NCI-H146 treated with DMSO at 0.1 percent for 48 hours (cell line): ENCODE data around the gene GPR35.
A peak's percentile ranks its signal among the peaks of the same experiment; 100 is the strongest.
"Not testable (repeated sequence)": the region's sequence is repeated elsewhere in the genome, so short reads cannot be mapped to it uniquely, and the experiment has no call there.

Experiments
- DNase-seq: peaks from one replicate; lab custom pipeline; 2025; ENCODE audit not compliant: unreplicated experiment; lab: John Stamatoyannopoulos, UW

GPR35 gene

DNA sequence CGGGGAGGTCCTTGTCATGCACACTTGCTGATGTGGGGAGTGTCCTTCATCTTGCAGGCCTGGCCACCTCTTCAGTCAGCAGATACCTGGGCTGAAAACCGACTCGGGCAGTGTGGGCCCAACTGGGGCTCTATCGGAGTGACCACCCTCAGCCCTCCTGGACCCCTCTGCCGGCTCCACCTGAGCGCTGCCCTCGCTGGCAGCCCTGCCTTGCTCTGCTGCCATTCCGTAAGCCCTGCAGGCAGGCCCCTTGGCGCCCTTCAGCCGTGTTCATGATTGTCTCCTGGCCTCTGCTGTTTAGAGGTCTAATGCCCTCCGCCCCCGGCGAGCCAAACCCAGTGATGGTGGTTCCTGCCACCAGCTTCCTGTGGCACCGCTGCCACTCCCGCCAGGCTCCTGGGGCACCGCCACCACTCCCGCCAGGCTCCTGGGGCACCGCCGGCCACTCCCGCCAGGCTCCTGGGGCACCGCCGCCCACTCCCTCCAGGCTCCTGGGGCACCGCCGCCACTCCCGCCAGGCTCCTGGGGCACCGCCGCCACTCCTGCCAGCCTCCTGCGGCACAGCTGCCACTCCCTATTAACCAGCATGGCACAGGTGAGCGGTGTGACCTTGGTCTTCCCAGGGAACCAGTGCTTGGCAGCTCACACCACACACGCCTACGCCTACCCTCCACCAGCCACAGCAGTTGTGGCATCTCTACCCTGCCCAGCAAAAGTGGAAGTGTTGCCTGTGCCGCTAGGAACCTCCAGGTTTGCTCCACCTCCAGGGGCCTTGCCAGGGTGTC lies 22.8 kb upstream of the GPR35 start:
- DNase-seq = no peak

- no peak for DNase-seq
These were observed 22.0 kb upstream of the GPR35 start for GRCh38 chr2:240603081-240603835.

- no peak for DNase-seq
These were observed 21.4 kb upstream of the GPR35 start for GRCh38 chr2:240603846-240604245.

DNA sequence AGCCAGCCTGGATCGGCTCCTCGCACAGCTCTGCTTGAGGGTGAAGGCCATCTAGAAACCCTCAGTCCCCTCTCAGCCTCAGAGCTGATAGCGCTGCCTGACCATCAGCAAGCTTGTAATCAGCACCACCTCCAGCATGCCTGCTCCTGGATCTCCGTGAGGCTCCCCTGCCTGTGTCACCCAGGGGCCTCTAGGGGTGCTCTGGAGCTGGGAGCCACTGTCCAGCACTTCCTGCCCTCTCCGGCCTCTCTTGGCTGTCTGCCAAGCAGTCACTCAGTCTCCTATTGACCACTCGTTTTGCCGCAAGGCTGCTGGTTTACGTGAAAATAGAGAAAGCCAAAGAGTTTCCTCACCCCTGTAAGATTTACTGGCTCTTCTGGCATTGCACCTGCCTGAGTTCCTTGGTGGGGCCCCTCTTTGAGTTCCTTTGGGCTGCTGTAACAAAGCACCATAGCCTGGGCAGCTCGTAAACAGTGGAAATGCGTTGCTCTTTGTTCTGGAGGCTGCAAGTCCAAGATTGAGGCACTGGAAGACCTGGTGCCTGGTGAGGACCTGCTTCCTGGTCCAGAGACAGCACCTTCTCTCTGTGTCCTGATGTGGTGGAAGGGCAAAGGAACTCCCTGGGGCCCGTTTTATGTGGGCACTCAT lies 20.9 kb upstream of the GPR35 start:
- DNase-seq = peak; percentile 79

DNA sequence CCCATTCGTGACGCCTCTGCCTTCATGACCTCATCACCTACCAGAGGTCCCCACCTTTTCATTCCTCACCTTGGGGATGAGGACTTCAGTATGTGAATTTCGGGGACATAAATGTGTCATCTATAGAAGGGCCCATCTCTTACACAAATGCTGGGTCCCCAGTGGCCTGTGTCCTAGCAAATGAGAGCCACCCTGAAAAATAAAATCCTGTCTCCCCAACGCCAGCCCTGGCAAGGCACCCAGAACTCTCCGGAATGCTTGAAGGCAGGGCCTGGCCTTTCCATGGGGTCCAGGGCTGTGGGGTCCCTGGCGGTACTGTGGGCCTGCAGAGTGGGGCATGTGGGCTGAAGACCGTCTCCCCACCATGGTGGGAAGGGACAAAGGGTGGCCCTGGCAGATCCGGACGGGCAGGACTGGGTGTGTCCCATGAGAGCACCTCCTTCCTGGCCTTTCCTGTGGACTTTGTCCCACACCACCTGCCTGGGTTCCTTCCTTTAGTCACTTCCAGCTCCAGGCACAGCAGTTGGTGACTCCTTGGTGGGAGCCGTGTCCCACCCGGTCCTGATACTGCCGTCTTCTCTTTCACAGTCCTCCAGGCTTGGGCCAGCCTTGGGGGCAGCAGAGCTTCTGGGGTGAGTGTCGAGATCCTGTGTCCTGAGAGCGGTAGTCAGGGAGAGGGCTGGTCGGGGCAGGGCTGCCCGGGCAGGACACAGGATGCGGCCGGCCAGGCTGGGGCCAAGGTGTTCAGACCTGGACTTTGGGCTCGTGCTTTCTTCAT lies 20.2 kb upstream of the GPR35 start:
- DNase-seq = no peak

DNA sequence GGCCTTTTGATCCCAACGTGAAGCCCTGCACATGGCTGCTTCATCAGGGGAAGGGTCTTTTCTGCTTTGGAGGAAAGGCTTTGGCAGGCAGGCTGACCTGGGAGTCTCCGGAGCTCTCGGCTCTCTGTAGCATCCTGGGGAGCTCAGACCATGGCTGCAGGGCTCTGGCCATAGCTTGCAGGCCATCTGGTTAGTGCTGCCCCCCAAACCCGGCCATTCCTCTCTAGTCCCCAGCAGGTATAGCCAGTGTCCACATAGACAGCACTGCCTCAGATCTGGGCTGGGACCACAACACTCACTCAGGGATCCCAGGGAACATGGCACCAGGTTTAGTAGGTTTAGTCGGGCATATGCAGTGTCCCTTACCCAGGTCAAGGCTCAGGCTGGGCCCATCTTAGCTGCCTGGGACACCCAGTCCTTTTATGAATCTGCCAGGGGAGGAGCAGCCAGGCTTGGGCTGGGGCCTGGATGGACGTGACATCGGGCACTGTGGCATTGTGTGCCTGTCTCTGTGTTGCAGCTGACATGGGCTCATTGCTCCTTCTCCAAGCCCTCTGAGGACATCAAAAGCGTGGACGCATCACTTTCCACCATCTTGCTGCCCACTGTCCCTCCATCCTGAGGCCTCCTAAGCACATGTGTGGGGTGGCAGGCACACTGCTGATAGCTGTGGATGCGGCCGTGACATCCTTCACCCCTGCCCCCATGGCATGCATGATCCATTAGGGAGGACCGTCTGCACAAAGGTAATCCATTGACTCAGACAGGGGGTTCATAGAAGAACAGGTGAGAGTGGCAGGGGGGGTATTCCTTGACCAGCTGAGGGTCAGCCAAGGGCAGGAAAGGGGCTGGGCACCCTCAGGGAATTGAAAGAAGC lies 19.2 kb upstream of the GPR35 start:
- DNase-seq = no peak

GRCh38 chr2:240611601-240612210 lies 13.6 kb upstream of the GPR35 start:
- no peak for DNase-seq

GRCh38 chr2:240613781-240614180 lies 11.5 kb upstream of the GPR35 start:
- no peak for DNase-seq

DNA sequence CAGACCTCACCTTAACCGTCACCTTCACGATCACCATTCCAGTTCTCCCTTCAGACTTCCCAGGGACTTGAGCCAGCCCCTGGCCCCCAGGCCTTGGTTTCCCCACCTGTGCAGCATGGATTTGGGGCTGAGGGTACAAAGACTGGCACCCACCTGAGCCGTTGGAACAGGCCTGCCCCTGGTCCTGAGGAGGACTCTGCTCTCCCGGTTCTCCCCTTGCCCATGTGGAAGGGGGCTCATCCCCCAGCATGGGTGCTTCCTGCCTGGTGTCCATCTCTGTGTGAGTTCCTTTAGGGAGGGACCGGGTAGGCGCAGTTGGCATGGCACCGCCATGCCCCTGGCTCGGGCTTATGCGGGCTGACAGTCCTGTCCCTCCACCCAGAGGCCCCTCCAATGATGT lies 10.9 kb upstream of the GPR35 start:
- no peak for DNase-seq

- no peak for DNase-seq
These were observed 9.9 kb upstream of the GPR35 start for GRCh38 chr2:240615396-240615795.

DNA sequence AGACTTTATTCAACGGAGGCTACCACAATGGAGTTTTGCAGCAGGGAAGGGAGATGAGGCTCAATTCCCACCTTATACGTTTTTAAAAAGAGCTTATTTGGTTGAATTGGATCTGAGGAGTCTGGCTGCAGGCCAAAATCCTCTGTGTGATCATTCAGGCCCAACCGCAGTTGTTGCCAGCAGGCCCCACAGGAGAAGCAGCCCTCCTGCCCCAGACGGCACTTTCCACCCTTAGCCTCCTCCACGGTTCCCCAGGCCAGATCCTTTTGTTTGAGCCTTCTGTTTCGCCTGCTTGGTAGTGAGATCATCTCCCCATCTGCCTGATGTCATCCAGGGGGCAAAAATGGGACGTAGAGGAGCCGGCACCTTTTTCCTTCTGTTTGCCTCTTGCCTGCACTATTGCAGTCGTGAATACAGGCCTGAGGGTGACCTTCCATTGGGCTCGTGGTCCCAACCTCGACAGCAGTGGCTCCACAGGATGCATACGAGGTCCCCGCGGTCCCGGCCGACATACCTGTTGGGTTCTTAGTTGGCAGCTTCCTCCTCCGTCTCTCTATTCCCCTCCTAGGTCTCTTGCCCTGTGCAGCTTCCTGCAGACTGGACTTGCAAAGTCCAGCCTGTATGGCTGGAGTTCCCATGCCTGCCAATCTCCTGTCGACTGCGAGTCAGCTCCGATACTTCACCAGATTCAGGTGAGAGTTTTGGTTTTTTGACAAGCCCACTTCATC lies 9.3 kb upstream of the GPR35 start:
- no peak for DNase-seq

GRCh38 chr2:240616860-240617666 lies 8.2 kb upstream of the GPR35 start:
- DNase-seq = not testable (repeated sequence)

DNA sequence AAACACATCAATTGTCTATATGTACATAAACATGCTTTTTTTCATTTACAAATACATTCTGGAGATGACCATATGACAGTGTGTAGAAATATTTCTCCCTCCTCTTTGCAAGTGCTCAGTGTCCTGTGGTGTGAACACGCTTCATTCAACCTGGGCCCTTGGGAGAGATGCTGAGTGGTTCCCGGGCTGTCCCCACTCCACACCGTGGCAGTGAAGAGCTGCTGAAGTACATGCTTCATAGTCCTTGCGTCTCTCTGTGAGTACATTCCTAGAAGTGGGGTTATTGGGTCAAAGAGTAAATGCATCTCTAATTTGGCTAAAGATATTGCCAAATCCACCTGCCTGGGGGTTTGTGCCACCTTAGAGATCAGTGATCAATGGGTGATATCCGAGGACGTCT lies 6.5 kb upstream of the GPR35 start:
- DNase-seq = no peak

DNA sequence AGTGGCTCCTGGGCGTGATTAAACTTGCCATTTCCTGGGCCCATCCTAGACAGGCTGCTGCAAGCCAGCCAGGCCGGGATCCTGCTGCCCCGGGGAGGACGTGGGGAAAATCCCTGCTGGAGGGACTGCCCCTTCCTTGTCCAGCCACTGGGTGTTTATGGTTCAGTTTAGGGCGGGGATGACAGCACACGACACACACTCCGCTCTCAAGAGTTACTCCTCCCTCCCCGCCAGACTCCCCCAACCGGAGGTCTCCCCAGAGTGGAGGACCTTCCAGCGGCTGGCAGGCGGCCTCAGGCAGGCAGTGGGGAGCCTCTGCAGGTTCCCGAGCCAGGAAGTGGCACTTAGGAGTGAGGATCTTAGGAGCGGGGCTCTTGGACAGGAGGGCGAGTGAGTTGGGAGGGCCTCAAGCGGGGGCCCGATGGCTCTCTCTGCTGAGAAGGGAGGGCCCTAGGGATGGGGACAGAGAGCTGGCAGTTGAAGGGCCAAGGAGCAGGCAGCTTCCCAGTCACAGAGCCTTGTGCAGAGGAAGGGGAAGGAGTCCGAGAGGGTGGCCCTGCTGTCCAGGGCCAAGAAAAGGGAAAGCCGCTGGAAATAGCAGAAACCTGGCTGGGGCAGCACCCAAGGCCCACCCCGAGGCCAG lies 5.7 kb upstream of the GPR35 start:
- DNase-seq = no peak

DNA sequence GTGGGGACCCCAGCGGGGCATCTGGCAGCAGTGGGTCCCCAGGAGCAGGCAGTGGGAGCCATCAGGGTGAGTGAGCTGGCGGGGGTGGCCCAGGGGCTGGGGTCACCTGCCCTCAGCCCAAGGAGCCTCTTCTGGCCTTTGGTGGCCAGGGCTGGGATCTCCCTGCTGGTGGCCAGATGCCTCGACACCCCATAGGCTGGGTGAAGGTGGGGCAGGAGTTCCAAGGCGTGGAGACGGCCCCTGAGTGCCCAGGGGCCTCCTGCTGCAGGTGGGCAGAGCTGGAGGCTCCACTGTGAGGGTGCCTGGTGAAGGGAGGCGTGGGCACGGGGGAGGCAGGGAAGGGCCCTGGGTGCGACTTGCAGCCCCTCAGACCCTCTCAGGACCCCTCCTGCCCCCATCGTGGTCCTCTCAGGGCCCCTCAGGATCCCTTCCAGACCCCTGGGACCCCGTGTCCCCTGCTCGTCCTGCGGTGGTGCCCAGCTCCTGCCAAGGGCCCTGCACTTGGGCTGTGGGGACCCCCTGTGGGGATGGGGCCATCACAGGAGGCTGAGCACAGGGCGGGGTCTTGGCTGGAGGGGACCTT lies 5.0 kb upstream of the GPR35 start:
- no peak for DNase-seq

- no peak for DNase-seq
These were observed 4.4 kb upstream of the GPR35 start for GRCh38 chr2:240620859-240621258.

DNA sequence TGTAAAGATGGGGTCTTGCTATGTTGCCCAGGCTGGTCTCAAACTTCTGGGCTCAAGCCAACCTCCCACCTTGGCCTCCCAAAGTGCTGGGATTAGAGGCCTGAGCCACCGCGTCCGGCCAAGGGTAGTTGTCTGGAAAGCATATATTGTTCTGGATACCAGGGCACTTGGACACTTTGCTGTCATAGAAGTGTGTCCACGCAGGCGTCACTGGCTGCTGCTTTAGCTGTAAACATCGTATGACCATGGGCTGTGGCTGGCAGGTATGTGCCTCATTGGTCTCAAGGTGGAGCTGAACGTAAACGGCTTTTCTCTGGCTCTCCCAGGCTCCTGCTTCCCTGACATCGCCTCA lies 3.2 kb upstream of the GPR35 start:
- no peak for DNase-seq
